SK-N-SH (cell line): ENCODE measurements around the gene TIAM1. TPM values are rescaled to one million over a fixed set of nuclear protein-coding genes. Genes with fewer than 3 reads are reported as not detected.

ENCODE experiments used
- CTCF ChIA-PET: fragments of 300-600, 350-600 bp; formaldehyde crosslinking; extraction: SDS; loops from one replicate; lab custom pipeline; 2021; lab: Yijun Ruan, JAX
- POLR2A ChIA-PET: fragments of 350-600 bp; sonication (Branson Sonifier 250); formaldehyde crosslinking; extraction: SDS; loops from one replicate; lab custom pipeline; 2020; ENCODE audit warnings: antibody characterized with exemption, inconsistent platforms; lab: Yijun Ruan, JAX
- DNase-seq: peaks from one replicate; pipeline ENCODE4 v3.0.0; 2012
- H2AFZ ChIP-seq: fragments of 200-600 bp; sonication (generic); 2 replicates; pipeline ENCODE4 v1.8.1; 2016; ENCODE audit warnings: antibody characterized with exemption, mild to moderate bottlenecking, low read depth
- H3F3A ChIP-seq: fragments of 200-600 bp; sonication (generic); replicated peaks from 2 replicates; pipeline ENCODE3; 2016; ENCODE audit warnings: antibody characterized with exemption, mild to moderate bottlenecking; ENCODE audit not compliant: insufficient read depth
- H3K27ac ChIP-seq, 2 experiments: fragments of 200-500 bp in 1 of 2; fragments of 200-600 bp in 1 of 2; sonication (Bioruptor generic) in 1 of 2; sonication (generic), shearing (Covaris generic) in 1 of 2; 2 replicates each; pipeline versions ENCODE4 v1.5.1 to v1.6.1; 2014 to 2016; ENCODE audit warnings: low read depth in 2 of 2, inconsistent platforms in 1 of 2, low read length in 1 of 2, mild to moderate bottlenecking in 1 of 2, mixed read lengths in 1 of 2
- H3K27me3 ChIP-seq: fragments of 200-600 bp; sonication (generic), shearing (Covaris generic); 2 replicates; pipeline ENCODE4 v1.6.1; 2016; ENCODE audit warnings: mixed run types; ENCODE audit not compliant: insufficient read depth
- H3K36me3 ChIP-seq, 2 experiments: fragments of 200-500 bp in 1 of 2; fragments of 200-600 bp in 1 of 2; sonication (Bioruptor generic) in 1 of 2; sonication (generic) in 1 of 2; replicated peaks in 1 of 2; 2 replicates each; pipeline versions ENCODE3 to v1.5.1; 2014 to 2016; ENCODE audit warnings: low read length in 1 of 2, mild to moderate bottlenecking in 1 of 2; ENCODE audit not compliant: insufficient read depth in 2 of 2, control insufficient read depth in 1 of 2
- H3K4me1 ChIP-seq, 2 experiments: fragments of 200-500 bp in 1 of 2; fragments of 200-600 bp in 1 of 2; sonication (Bioruptor generic) in 1 of 2; sonication (generic), shearing (Covaris generic) in 1 of 2; 2 replicates each; pipeline versions ENCODE4 v1.5.1 to v1.6.1; 2014 to 2016; ENCODE audit warnings: low read depth in 1 of 2, low read length in 1 of 2, mixed run types in 1 of 2; ENCODE audit not compliant: insufficient read depth in 2 of 2, control insufficient read depth in 1 of 2
- H3K4me2 ChIP-seq: fragments of 200-600 bp; sonication (generic), shearing (Covaris generic); 2 replicates; pipeline ENCODE4 v1.6.1; 2017; ENCODE audit warnings: mixed run types
- H3K4me3 ChIP-seq, 2 experiments: fragments of 200-500 bp in 1 of 2; fragments of 200-600 bp in 1 of 2; sonication (Bioruptor generic) in 1 of 2; sonication (generic), shearing (Covaris generic) in 1 of 2; 2 replicates each; pipeline versions ENCODE4 v1.5.1 to v1.8.1; 2014 to 2016; ENCODE audit warnings: low read depth in 2 of 2, inconsistent platforms in 1 of 2, low read length in 1 of 2, mild to moderate bottlenecking in 1 of 2, mixed read lengths in 1 of 2, moderate library complexity in 1 of 2
- H3K79me2 ChIP-seq: fragments of 200-600 bp; sonication (generic); 2 replicates; pipeline ENCODE4 v1.8.1; 2017; ENCODE audit warnings: mild to moderate bottlenecking; ENCODE audit not compliant: insufficient read depth
- H3K9ac ChIP-seq: fragments of 200-600 bp; sonication (generic); 2 replicates; pipeline ENCODE4 v1.6.1; 2017; ENCODE audit warnings: mixed run types
- H3K9me2 ChIP-seq: fragments of 200-600 bp; sonication (generic); 2 replicates; pipeline ENCODE4 v1.6.1; 2017; ENCODE audit warnings: mixed run types
- H3K9me3 ChIP-seq: fragments of 200-600 bp; sonication (generic); 2 replicates; pipeline ENCODE4 v1.6.1; 2017; ENCODE audit warnings: mixed run types, mild to moderate bottlenecking, moderate library complexity
- H4K20me1 ChIP-seq: fragments of 200-600 bp; sonication (generic); 2 replicates; pipeline ENCODE4 v1.6.1; 2017; ENCODE audit warnings: mild to moderate bottlenecking, mixed run types; ENCODE audit not compliant: insufficient read depth
- EP300 ChIP-seq, 2 experiments: IDR thresholded peaks; 2 replicates each; pipeline versions ENCODE4 v1.4.0 to v1.6.1; 2012; ENCODE audit warnings: borderline replicate concordance in 1 of 2, low read depth in 1 of 2, low read length in 1 of 2
- EZH2phosphoT487 ChIP-seq: fragments of 200-600 bp; sonication (generic); IDR thresholded peaks from 2 replicates; pipeline ENCODE4 v1.6.1; 2017; ENCODE audit warnings: low read depth, mixed run types, mild to moderate bottlenecking, antibody characterized with exemption, moderate library complexity, borderline replicate concordance
- FOXM1 ChIP-seq: IDR thresholded peaks from 2 replicates; pipeline ENCODE4 v1.4.0; 2012; ENCODE audit warnings: low read depth, mild to moderate bottlenecking
- GABPA ChIP-seq: IDR thresholded peaks from 2 replicates; pipeline ENCODE4 v1.4.0; 2012; ENCODE audit warnings: low read depth, mild to moderate bottlenecking
- JUND ChIP-seq: IDR thresholded peaks from 2 replicates; pipeline ENCODE4 v1.4.0; 2012
- MEF2A ChIP-seq: IDR thresholded peaks from 2 replicates; pipeline ENCODE4 v1.4.0; 2012; ENCODE audit warnings: low read depth, borderline replicate concordance
- MXI1 ChIP-seq: IDR thresholded peaks from 2 replicates; pipeline ENCODE4 v1.6.1; 2012; ENCODE audit warnings: mild to moderate bottlenecking, low read depth, low read length, improper control_type of control experiment
- NFIC ChIP-seq: IDR thresholded peaks from 2 replicates; pipeline ENCODE4 v1.4.0; 2012; ENCODE audit warnings: borderline replicate concordance
- NRF1 ChIP-seq: IDR thresholded peaks from 2 replicates; pipeline ENCODE4 v1.6.1; 2012; ENCODE audit warnings: low read depth, mild to moderate bottlenecking, low read length
- POLR2AphosphoS5 ChIP-seq: IDR thresholded peaks from 2 replicates; pipeline ENCODE4 v1.6.1; 2012; ENCODE audit warnings: low read depth, low read length
- RAD21 ChIP-seq: IDR thresholded peaks from 2 replicates; pipeline ENCODE4 v1.6.1; 2012; ENCODE audit warnings: mild to moderate bottlenecking, low read length
- RXRA ChIP-seq: IDR thresholded peaks from 2 replicates; pipeline ENCODE4 v1.4.0; 2012; ENCODE audit warnings: low read depth, mild to moderate bottlenecking, borderline replicate concordance
- SIN3A ChIP-seq: IDR thresholded peaks from 2 replicates; pipeline ENCODE4 v1.6.1; 2012; ENCODE audit warnings: low read depth, mild to moderate bottlenecking, low read length, moderate library complexity, borderline replicate concordance
- TAF1 ChIP-seq: IDR thresholded peaks from 2 replicates; pipeline ENCODE4 v1.6.1; 2012; ENCODE audit warnings: low read depth, mild to moderate bottlenecking, low read length, moderate library complexity, borderline replicate concordance
- TEAD4 ChIP-seq: IDR thresholded peaks from 2 replicates; pipeline ENCODE4 v1.4.0; 2012; ENCODE audit warnings: mild to moderate bottlenecking, borderline replicate concordance; ENCODE audit not compliant: insufficient read depth
- USF2 ChIP-seq: fragments of 150-350 bp; IDR thresholded peaks from 2 replicates; pipeline ENCODE4 v1.6.1; 2017; ENCODE audit warnings: antibody characterized with exemption, low read length, low read depth, borderline replicate concordance
- WGBS: methylation state at CpG from one replicate; pipeline ENCODE4 v1.1.6; 2017; ENCODE audit warnings: low lambda C conversion rate; 5-methylcytosine and 5-hydroxymethylcytosine counted together
- polyA plus RNA-seq, 3 experiments: library from polyadenylated mRNA; depleted of rRNA; stranded (reverse); fragments of >200 nt; gene quantifications; 2 replicates each; pipeline ENCODE4 v1.2.3, GENCODE V29; 2012
- TF ChIP-seq, protein P1 (sequence below): IDR thresholded peaks from 2 replicates; pipeline ENCODE4 v1.4.0; 2012; ENCODE audit warnings: low read depth
- TF ChIP-seq, protein P2 (sequence below): IDR thresholded peaks from 2 replicates; pipeline ENCODE4 v1.4.0; 2012; ENCODE audit warnings: low read depth, borderline replicate concordance

TIAM1 gene
- polyA plus RNA-seq, 1 of the 3 experiments (the other 2 are of a cell fraction): 1.7 TPM

- H3K4me3 ChIP-seq: no peak overlapping the region
- no peak for TF ChIP-seq NFIC
- TF ChIP-seq SIN3A: no peak
- TF ChIP-seq MXI1: no peak
- TF ChIP-seq MEF2A: no peak
- TF ChIP-seq JUND: no peak
- TF ChIP-seq, protein P1, sequence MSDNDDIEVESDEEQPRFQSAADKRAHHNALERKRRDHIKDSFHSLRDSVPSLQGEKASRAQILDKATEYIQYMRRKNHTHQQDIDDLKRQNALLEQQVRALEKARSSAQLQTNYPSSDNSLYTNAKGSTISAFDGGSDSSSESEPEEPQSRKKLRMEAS: no peak
- TF ChIP-seq GABPA: no peak
- TF ChIP-seq NRF1: no peak
- TF ChIP-seq, protein P2, sequence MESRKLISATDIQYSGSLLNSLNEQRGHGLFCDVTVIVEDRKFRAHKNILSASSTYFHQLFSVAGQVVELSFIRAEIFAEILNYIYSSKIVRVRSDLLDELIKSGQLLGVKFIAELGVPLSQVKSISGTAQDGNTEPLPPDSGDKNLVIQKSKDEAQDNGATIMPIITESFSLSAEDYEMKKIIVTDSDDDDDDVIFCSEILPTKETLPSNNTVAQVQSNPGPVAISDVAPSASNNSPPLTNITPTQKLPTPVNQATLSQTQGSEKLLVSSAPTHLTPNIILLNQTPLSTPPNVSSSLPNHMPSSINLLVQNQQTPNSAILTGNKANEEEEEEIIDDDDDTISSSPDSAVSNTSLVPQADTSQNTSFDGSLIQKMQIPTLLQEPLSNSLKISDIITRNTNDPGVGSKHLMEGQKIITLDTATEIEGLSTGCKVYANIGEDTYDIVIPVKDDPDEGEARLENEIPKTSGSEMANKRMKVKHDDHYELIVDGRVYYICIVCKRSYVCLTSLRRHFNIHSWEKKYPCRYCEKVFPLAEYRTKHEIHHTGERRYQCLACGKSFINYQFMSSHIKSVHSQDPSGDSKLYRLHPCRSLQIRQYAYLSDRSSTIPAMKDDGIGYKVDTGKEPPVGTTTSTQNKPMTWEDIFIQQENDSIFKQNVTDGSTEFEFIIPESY: no peak
- no peak for TF ChIP-seq EP300 (IDR thresholded peaks at IDR 0.05; ENCODE audit: borderline replicate concordance in 1 of 2, low read depth in 1 of 2, low read length in 1 of 2)
- no peak for TF ChIP-seq USF2
- no peak for TF ChIP-seq TAF1
- TF ChIP-seq EZH2phosphoT487: no peak
- TF ChIP-seq POLR2AphosphoS5: no peak
- TF ChIP-seq RXRA: no peak
- TF ChIP-seq FOXM1: no peak
- TF ChIP-seq RAD21: no peak
- TF ChIP-seq TEAD4: no peak
- H3K4me1 ChIP-seq: peaks cover 0 to 7% of the 10 kb centered on the region in 2 experiments; a peak in 2 of 4 replicates
- DNase-seq: no peak
- no peak overlapping the region for H3K27ac ChIP-seq
- 76% methylated on average over 1 of the region's 1 CpG for WGBS
- no peak overlapping the region for H3K4me2 ChIP-seq
- ChIA-PET CTCF (interaction anchor here (1.0 to 1.3 kb wide), 2 partner anchors 16 to 195 kb away, joined by 3 to 4 read pairs; no protein-coding TSS in a partner anchor), POLR2A (no interaction called here)
- H3K9me3 ChIP-seq: no peaks in the 10 kb centered on the region; the same call in 1 of the 2 replicates
- H3F3A ChIP-seq: peaks cover 21% of the 10 kb centered on the region
- no peaks in the 10 kb centered on the region for H3K79me2 ChIP-seq
- no peak overlapping the region for H2AFZ ChIP-seq
- H4K20me1 ChIP-seq: 0 out of 2 replicates have a peak, but pooled peaks cover 4% of the 10 kb centered on the region
- H3K9ac ChIP-seq: no peak overlapping the region
- no peaks in the 10 kb centered on the region for H3K27me3 ChIP-seq
- H3K36me3 ChIP-seq: no peaks in the 10 kb centered on the region
- no peaks in the 10 kb centered on the region for H3K9me2 ChIP-seq
These were observed 19.7 kb upstream of the TIAM1 start for GRCh38 chr21:31363720-31364119.
